CD4-positive, alpha-beta T cell treated with Interleukin-6 for 4 hours (primary cell): Measurements from ENCODE around the gene SPEF2.
A peak's percentile ranks its signal among the peaks of the same experiment; 100 is the strongest.

ENCODE experiments used
- DNase-seq: peaks from one replicate; pipeline ENCODE4 v3.0.0-alpha.2; 2020; ENCODE audit warnings: mixed read lengths

The SPEF2 gene

GRCh38 chr5:35789732-35790456, 172.2 kb downstream of the SPEF2 start:
- no peak for DNase-seq

- DNase-seq, result no peak
Measured at GRCh38 chr5:35790457-35790822, 172.8 kb downstream of the SPEF2 start.

- no peak for DNase-seq
Measured at GRCh38 chr5:35794328-35794619, 176.6 kb downstream of the SPEF2 start.

- DNase-seq, result no peak
Measured at GRCh38 chr5:35794684-35795375, 177.2 kb downstream of the SPEF2 start.

- DNase-seq, result no peak
Measured at GRCh38 chr5:35799181-35799580, 181.5 kb downstream of the SPEF2 start.

GRCh38 chr5:35799753-35800152, 182.1 kb downstream of the SPEF2 start:
- DNase-seq, result no peak

- peak; percentile 59 for DNase-seq
Measured at GRCh38 chr5:35803191-35803651, 185.6 kb downstream of the SPEF2 start.

GRCh38 chr5:35804201-35804653, 186.6 kb downstream of the SPEF2 start:
- no peak for DNase-seq

- DNase-seq, result no peak
Measured at GRCh38 chr5:35804841-35805240, 187.2 kb downstream of the SPEF2 start.

GRCh38 chr5:35810601-35811000, 192.9 kb downstream of the SPEF2 start:
- no peak for DNase-seq

GRCh38 chr5:35811108-35811741, 193.6 kb downstream of the SPEF2 start:
- DNase-seq, result peak; percentile 57

- no peak for DNase-seq
Measured at GRCh38 chr5:35813521-35813920, 195.9 kb downstream of the SPEF2 start.

- peak; percentile 51 for DNase-seq
Measured at GRCh38 chr5:35815089-35815936, 197.7 kb downstream of the SPEF2 start.

- peak; percentile 51 for DNase-seq
Measured at GRCh38 chr5:35816881-35817521, 199.3 kb downstream of the SPEF2 start.

- no peak for DNase-seq
Measured at GRCh38 chr5:35819026-35819425, 201.4 kb downstream of the SPEF2 start.

GRCh38 chr5:35819668-35820067, 202.0 kb downstream of the SPEF2 start:
- DNase-seq, result no peak

- no peak for DNase-seq
Measured at GRCh38 chr5:35820735-35821134, 203.1 kb downstream of the SPEF2 start.

GRCh38 chr5:35821513-35821912, 203.8 kb downstream of the SPEF2 start:
- peak; percentile 30 for DNase-seq

- DNase-seq, result peak; percentile 75
Measured at GRCh38 chr5:35822511-35822910, 204.8 kb downstream of the SPEF2 start.

- peak; percentile 47 for DNase-seq
Measured at GRCh38 chr5:35823347-35824098, 205.9 kb downstream of the SPEF2 start.

GRCh38 chr5:35826056-35826455, 208.4 kb downstream of the SPEF2 start:
- no peak for DNase-seq

GRCh38 chr5:35826554-35826953, 208.9 kb downstream of the SPEF2 start:
- peak; percentile 22 for DNase-seq
